CD14-positive monocyte (primary cell): ENCODE data around the gene SEC63. TPM values are rescaled to one million over a fixed set of nuclear protein-coding genes. Genes with fewer than 3 reads are reported as not detected.

ENCODE experiments used
- DNase-seq, 3 donors: peaks; one replicate each; pipeline ENCODE4 v3.0.0-alpha.2; 2011 to 2022
- H2AFZ ChIP-seq: 2 replicates; pipeline ENCODE4 v1.6.0; 2012; ENCODE audit warnings: mild to moderate bottlenecking, low read depth, low read length, inconsistent platforms; ENCODE audit not compliant: insufficient read depth, poor library complexity, severe bottlenecking
- H3K27ac ChIP-seq, 2 donors: 1 replicate in 1 of 2; 2 replicates in 1 of 2; pipeline ENCODE4 v1.5.1; 2012 to 2013; ENCODE audit warnings: low read length in 2 of 2, control low read depth in 1 of 2, inconsistent platforms in 1 of 2, low read depth in 1 of 2, mild to moderate bottlenecking in 1 of 2
- H3K27me3 ChIP-seq, 2 donors: one replicate each; pipeline versions ENCODE4 v1.6.0 to v1.6.1; 2011 to 2013; ENCODE audit warnings: low read length in 2 of 2; ENCODE audit not compliant: control insufficient read depth in 2 of 2, insufficient read depth in 2 of 2
- H3K36me3 ChIP-seq, 2 donors: replicated peaks in 1 of 2; 1 replicate in 1 of 2; 2 replicates in 1 of 2; pipeline versions ENCODE4 v1.5.1 to v1.6.1; 2012 to 2013; ENCODE audit warnings: low read length in 2 of 2, control low read depth in 1 of 2, inconsistent platforms in 1 of 2, mild to moderate bottlenecking in 1 of 2; ENCODE audit not compliant: insufficient read depth in 2 of 2, control insufficient read depth in 1 of 2
- H3K4me1 ChIP-seq, 2 donors: 1 replicate in 1 of 2; 2 replicates in 1 of 2; pipeline versions ENCODE4 v1.5.1 to v1.6.1; 2012 to 2013; ENCODE audit warnings: low read length in 2 of 2, control low read depth in 1 of 2, inconsistent platforms in 1 of 2, mild to moderate bottlenecking in 1 of 2, moderate library complexity in 1 of 2; ENCODE audit not compliant: insufficient read depth in 2 of 2, control insufficient read depth in 1 of 2
- H3K4me2 ChIP-seq: replicated peaks from 2 replicates; pipeline ENCODE3; 2012; ENCODE audit warnings: low read length, moderate library complexity, mild to moderate bottlenecking; ENCODE audit not compliant: poor library complexity, severe bottlenecking; ENCODE audit errors: extremely low read depth
- H3K4me3 ChIP-seq, 3 experiments: fragments of 200-600 bp in 1 of 3; sonication (generic) in 1 of 3; replicated peaks in 1 of 3; 1 replicate in 2 of 3; 2 replicates in 1 of 3; pipeline ENCODE4 v1.5.1; 2011 to 2013; ENCODE audit warnings: low read length in 3 of 3, mild to moderate bottlenecking in 3 of 3, control low read depth in 2 of 3, low read depth in 2 of 3, inconsistent platforms in 1 of 3, moderate library complexity in 1 of 3
- H3K79me2 ChIP-seq: 2 replicates; pipeline ENCODE4 v1.6.0; 2012; ENCODE audit warnings: mild to moderate bottlenecking, control low read depth, inconsistent platforms, low read length, moderate library complexity; ENCODE audit not compliant: insufficient read depth
- H3K9ac ChIP-seq: 2 replicates; pipeline ENCODE4 v1.6.0; 2017; ENCODE audit warnings: low read length, mild to moderate bottlenecking; ENCODE audit not compliant: insufficient read depth, poor library complexity, severe bottlenecking
- H3K9me3 ChIP-seq, 2 donors: replicated peaks in 1 of 2; 1 replicate in 1 of 2; 2 replicates in 1 of 2; pipeline versions ENCODE4 v1.5.1 to v1.6.1; 2012 to 2013; ENCODE audit warnings: low read length in 2 of 2, control low read depth in 1 of 2; ENCODE audit not compliant: control insufficient read depth in 1 of 2, insufficient read depth in 1 of 2
- H4K20me1 ChIP-seq: 2 replicates; pipeline ENCODE4 v1.6.0; 2012; ENCODE audit warnings: mild to moderate bottlenecking, low read length, control low read depth, moderate library complexity; ENCODE audit not compliant: insufficient read depth
- H3K27ac Mint-ChIP-seq, 7 donors: one replicate each; pipeline ENCODE4 v1.8.0; 2020; ENCODE audit warnings: mild to moderate bottlenecking in 7 of 7, mixed read lengths in 7 of 7, moderate library complexity in 6 of 7, inconsistent platforms in 2 of 7
- H3K27me3 Mint-ChIP-seq, 3 donors: one replicate each; pipeline ENCODE4 v1.8.0; 2021 to 2022; ENCODE audit warnings: low read depth in 3 of 3, mild to moderate bottlenecking in 3 of 3, mixed read lengths in 3 of 3, moderate library complexity in 3 of 3, inconsistent platforms in 1 of 3
- H3K36me3 Mint-ChIP-seq, 2 donors: one replicate each; pipeline ENCODE4 v1.8.0; 2020; ENCODE audit warnings: mixed read lengths in 2 of 2, inconsistent platforms in 1 of 2, mild to moderate bottlenecking in 1 of 2
- H3K4me1 Mint-ChIP-seq: one replicate; pipeline ENCODE4 v1.8.0; 2020; ENCODE audit warnings: mild to moderate bottlenecking, mixed read lengths
- H3K4me3 Mint-ChIP-seq, 2 donors: one replicate each; pipeline ENCODE4 v1.8.0; 2020; ENCODE audit warnings: mild to moderate bottlenecking in 2 of 2, mixed read lengths in 2 of 2, moderate library complexity in 1 of 2
- H3K9me3 Mint-ChIP-seq, 7 donors: one replicate each; pipeline ENCODE4 v1.8.0; 2020 to 2022; ENCODE audit warnings: mixed read lengths in 7 of 7, mild to moderate bottlenecking in 6 of 7, moderate library complexity in 6 of 7, inconsistent platforms in 2 of 7
- WGBS: methylation state at CpG from one replicate; pipeline ENCODE4 v1.1.5; 2013; ENCODE audit warnings: missing lambda C conversion rate; ENCODE audit not compliant: insufficient coverage; 5-methylcytosine and 5-hydroxymethylcytosine counted together
- intact Hi-C, 2 donors: fragments of 100-400 bp; cut with micrococcal nuclease; formaldehyde crosslinking; loops; one replicate each; pipeline versions ENCODE4 v1.15.0 to v1.15.1; 2023
- polyA plus RNA-seq, 3 donors: library from polyadenylated mRNA; depleted of rRNA in 1 of 3; unstranded in 2 of 3; stranded (reverse) in 1 of 3; fragments of 300-500 nt in 2 of 3; fragments of >200 nt in 1 of 3; fragmentation: Illumina TruSeq in 2 of 3; gene quantifications; 1 replicate in 2 of 3; 2 replicates in 1 of 3; pipeline ENCODE4 v1.2.3, GENCODE V29; 2012 to 2021
- TF ChIP-seq, protein P1 (sequence below): fragments of 200-600 bp; IDR thresholded peaks from one replicate; pipeline ENCODE4 v1.8.0; 2022; ENCODE audit warnings: antibody characterized with exemption, mild to moderate bottlenecking

SEC63 gene
- polyA plus RNA-seq, 3 donors: 12.0 to 33.7 (median 12.7) TPM

DNA sequence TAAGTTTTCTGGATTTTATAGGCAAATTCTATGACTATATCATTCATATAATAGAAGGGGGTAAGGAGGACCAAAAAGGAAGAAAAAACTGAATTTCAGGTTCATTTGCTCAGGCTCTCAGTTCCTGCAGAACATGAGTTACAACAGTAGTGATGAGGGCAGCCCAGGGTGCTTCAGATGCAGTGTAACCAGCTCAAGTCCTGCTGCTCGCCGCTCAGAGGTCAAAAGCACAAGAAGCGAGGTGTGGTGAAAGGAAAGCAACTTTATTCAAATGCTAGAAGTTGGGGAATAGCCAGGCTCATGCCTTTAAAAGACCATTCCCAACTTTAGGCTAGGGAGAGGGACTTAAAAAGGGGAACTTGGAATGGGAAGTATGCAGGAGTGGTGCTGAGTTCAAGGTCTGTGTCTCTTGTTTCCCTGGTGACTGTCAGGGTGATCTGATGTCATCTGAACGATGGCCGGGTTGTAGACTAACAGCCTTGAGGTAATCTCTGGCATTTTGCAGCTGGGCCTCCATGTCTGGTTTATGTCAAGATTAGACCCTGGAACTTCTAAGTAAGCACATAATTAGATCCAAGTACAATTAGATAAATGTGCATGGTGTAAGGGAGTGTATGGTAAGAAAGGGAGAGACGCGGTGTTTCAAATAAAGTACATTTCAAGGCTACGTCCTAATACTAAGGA, 14.5 kb upstream of the SEC63 start:
- no peaks in the 10 kb centered on the region for H3K9me3 ChIP-seq
- Mint-ChIP-seq H3K4me1 (no peaks in the 10 kb centered on the region), H3K27ac (peak overlapping the region in 2 of 7 donors; percentile 66 to 78), H3K4me3 (peak overlapping the region in 1 of 2 donors; percentile 16), H3K36me3 (no peaks in the 10 kb centered on the region), H3K27me3 (peaks cover 5 to 13% (median 7%) of the 10 kb centered on the region in 3 donors), H3K9me3 (peaks cover 0 to under 1% (median 0%) of the 10 kb centered on the region in 7 donors)
- H3K9ac ChIP-seq: no peak overlapping the region
- H3K4me3 ChIP-seq: no peak overlapping the region
- no peak overlapping the region for H3K4me2 ChIP-seq
- 93% methylated on average over 3 of the region's 8 CpGs for WGBS
- intact Hi-C loops: no loop called here
- TF ChIP-seq, protein P1, sequence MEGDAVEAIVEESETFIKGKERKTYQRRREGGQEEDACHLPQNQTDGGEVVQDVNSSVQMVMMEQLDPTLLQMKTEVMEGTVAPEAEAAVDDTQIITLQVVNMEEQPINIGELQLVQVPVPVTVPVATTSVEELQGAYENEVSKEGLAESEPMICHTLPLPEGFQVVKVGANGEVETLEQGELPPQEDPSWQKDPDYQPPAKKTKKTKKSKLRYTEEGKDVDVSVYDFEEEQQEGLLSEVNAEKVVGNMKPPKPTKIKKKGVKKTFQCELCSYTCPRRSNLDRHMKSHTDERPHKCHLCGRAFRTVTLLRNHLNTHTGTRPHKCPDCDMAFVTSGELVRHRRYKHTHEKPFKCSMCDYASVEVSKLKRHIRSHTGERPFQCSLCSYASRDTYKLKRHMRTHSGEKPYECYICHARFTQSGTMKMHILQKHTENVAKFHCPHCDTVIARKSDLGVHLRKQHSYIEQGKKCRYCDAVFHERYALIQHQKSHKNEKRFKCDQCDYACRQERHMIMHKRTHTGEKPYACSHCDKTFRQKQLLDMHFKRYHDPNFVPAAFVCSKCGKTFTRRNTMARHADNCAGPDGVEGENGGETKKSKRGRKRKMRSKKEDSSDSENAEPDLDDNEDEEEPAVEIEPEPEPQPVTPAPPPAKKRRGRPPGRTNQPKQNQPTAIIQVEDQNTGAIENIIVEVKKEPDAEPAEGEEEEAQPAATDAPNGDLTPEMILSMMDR: no peak
- no peaks in the 10 kb centered on the region for H3K4me1 ChIP-seq
- no peaks in the 10 kb centered on the region for H3K79me2 ChIP-seq
- H3K27me3 ChIP-seq: peaks cover 0 to 3% of the 10 kb centered on the region in 2 donors
- H4K20me1 ChIP-seq: no peaks in the 10 kb centered on the region
- DNase-seq: peak in 1 of 3 donors; percentile 11
- no peaks in the 10 kb centered on the region for H3K36me3 ChIP-seq
- H2AFZ ChIP-seq: no peak overlapping the region
- no peak overlapping the region for H3K27ac ChIP-seq

DNA sequence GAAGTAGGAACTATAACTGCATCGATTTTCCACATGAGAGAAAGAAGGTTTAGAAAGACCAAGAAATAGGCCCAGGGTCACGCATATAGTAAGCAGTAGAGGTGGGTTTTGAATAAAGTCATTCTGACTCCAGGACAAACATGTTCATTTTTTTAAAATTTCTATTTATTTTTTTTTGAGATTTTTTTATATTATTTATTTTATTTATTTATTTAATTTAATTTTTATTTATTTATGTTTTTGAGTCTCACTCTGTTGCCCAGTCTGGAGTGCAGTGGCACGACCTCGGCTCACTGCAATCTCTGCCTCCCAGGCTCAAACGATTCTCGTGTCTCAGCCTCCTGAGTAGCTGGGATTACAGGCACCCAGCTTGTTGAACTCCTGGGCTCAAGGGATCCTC, 13.2 kb upstream of the SEC63 start:
- no peak overlapping the region for H3K4me3 Mint-ChIP-seq
- H3K27me3 Mint-ChIP-seq: peaks cover 6 to 13% (median 7%) of the 10 kb centered on the region in 3 donors
- peaks cover 0 to 1% (median 0%) of the 10 kb centered on the region in 7 donors for H3K9me3 Mint-ChIP-seq
- Histone ChIP-seq H3K36me3 (no peaks in the 10 kb centered on the region), H3K27ac (no peak overlapping the region), H3K4me2 (no peak overlapping the region), H3K9me3 (no peaks in the 10 kb centered on the region), H2AFZ (no peak overlapping the region), H3K4me1 (no peaks in the 10 kb centered on the region), H3K27me3 (peaks cover 0 to 3% of the 10 kb centered on the region in 2 donors), H3K4me3 (no peak overlapping the region), H3K79me2 (no peaks in the 10 kb centered on the region), H3K9ac (no peak overlapping the region), H4K20me1 (no peaks in the 10 kb centered on the region)
- H3K27ac Mint-ChIP-seq: no peak overlapping the region
- no CpG with 5 or more reads among the region's 6 CpGs for WGBS
- TF ChIP-seq, protein P1: no peak
- no peak for DNase-seq
- no peaks in the 10 kb centered on the region for H3K36me3 Mint-ChIP-seq
- intact Hi-C loops: no loop called here
- H3K4me1 Mint-ChIP-seq: no peaks in the 10 kb centered on the region
